ENCODE measurements around the gene DCTPP1. TPM values are rescaled to one million over a fixed set of nuclear protein-coding genes. Genes with fewer than 3 reads are reported as not detected.

The DCTPP1 gene
- polyA plus RNA-seq, 1 donor from 2014 or later: 47.3 TPM

- no peak overlapping the region for H2AFZ ChIP-seq (ENCODE audit: low read depth, low read length)
- H3K27ac ChIP-seq (ENCODE audit: low read length): no peak overlapping the region
- no peaks in the 10 kb centered on the region for H3K9me3 ChIP-seq (ENCODE audit: low read length)
- H3F3A ChIP-seq (ENCODE audit: insufficient read depth, low read length, poor library complexity, severe bottlenecking): no peaks in the 10 kb centered on the region
- TF ChIP-seq EP300 (conservative IDR thresholded peaks at IDR 0.05; ENCODE audit: poor library complexity, severe bottlenecking) (no peak), POLR2AphosphoS5 (IDR thresholded peaks at IDR 0.05) (no peak), REST (IDR thresholded peaks at IDR 0.05; ENCODE audit: borderline replicate concordance) (no peak)
- H3K36me3 ChIP-seq (ENCODE audit: insufficient read depth, low read length): no peaks in the 10 kb centered on the region
- no peaks in the 10 kb centered on the region for H4K20me1 ChIP-seq (ENCODE audit: insufficient read depth)
- H3K27me3 ChIP-seq (ENCODE audit: insufficient read depth, low read depth, low read length): no peaks in the 10 kb centered on the region
- H3K9me2 ChIP-seq (ENCODE audit: insufficient read depth, low read length): no peaks in the 10 kb centered on the region
- peak overlapping the region; percentile 78 for H3K4me3 ChIP-seq (ENCODE audit: low read length)
- no peaks in the 10 kb centered on the region for H3K79me2 ChIP-seq (replicated peaks; ENCODE audit: insufficient read depth, low read length)
- no peak overlapping the region for H3K4me2 ChIP-seq (ENCODE audit: low read length)
- H3K9ac ChIP-seq (ENCODE audit: low read length): no peak overlapping the region
Observed at GRCh38 chr16:30443631-30444030, 13.8 kb upstream of the DCTPP1 start.

- no peaks in the 10 kb centered on the region for H3K9me3 ChIP-seq (ENCODE audit: low read length)
- TF ChIP-seq REST (IDR thresholded peaks at IDR 0.05; ENCODE audit: borderline replicate concordance) (no peak), CTCF (IDR thresholded peaks at IDR 0.05; ENCODE audit: poor library complexity, severe bottlenecking) (no peak), SMC3 (conservative IDR thresholded peaks at IDR 0.05; ENCODE audit: poor library complexity) (no peak), MXI1 (conservative IDR thresholded peaks at IDR 0.05; ENCODE audit: poor library complexity, severe bottlenecking) (no peak), POLR2AphosphoS5 (IDR thresholded peaks at IDR 0.05) (no peak), EZH2 (IDR thresholded peaks at IDR 0.05; ENCODE audit: borderline replicate concordance, insufficient read depth, low read length, poor library complexity, severe bottlenecking) (no peak), TAF1 (IDR thresholded peaks at IDR 0.05; ENCODE audit: low read depth) (no peak), EP300 (conservative IDR thresholded peaks at IDR 0.05; ENCODE audit: poor library complexity, severe bottlenecking) (no peak), RAD21 (conservative IDR thresholded peaks at IDR 0.05) (no peak)
- no peak overlapping the region for H3K4me2 ChIP-seq (ENCODE audit: low read length)
- no peak overlapping the region for H3K27ac ChIP-seq (ENCODE audit: low read length)
- no peaks in the 10 kb centered on the region for H3K9me2 ChIP-seq (ENCODE audit: insufficient read depth, low read length)
- H3K36me3 ChIP-seq (ENCODE audit: insufficient read depth, low read length): no peaks in the 10 kb centered on the region
- no peaks in the 10 kb centered on the region for H3K27me3 ChIP-seq (ENCODE audit: insufficient read depth, low read depth, low read length)
- H3F3A ChIP-seq (ENCODE audit: insufficient read depth, low read length, poor library complexity, severe bottlenecking): no peaks in the 10 kb centered on the region
- H3K79me2 ChIP-seq (replicated peaks; ENCODE audit: insufficient read depth, low read length): no peaks in the 10 kb centered on the region
- no peak overlapping the region for H3K4me3 ChIP-seq (ENCODE audit: low read length)
- no peak overlapping the region for H2AFZ ChIP-seq (ENCODE audit: low read depth, low read length)
- no peak overlapping the region for H3K9ac ChIP-seq (ENCODE audit: low read length)
- H4K20me1 ChIP-seq (ENCODE audit: insufficient read depth): no peaks in the 10 kb centered on the region
Observed at GRCh38 chr16:30439720-30440348, 10.0 kb upstream of the DCTPP1 start.
